ENCODE results near the gene PTPN14. TPM values are rescaled to one million over a fixed set of nuclear protein-coding genes. Genes with fewer than 3 reads are reported as not detected.

Gene PTPN14
- polyA plus RNA-seq, 1 donor: 12.8 TPM

- DNase-seq: no peak
These were observed 251.1 kb downstream of the PTPN14 start for GRCh38 chr1:214300149-214300780.

Other genes starting within 250 kb of the PTPN14 start
- 22.4 TPM for gene CENPF, start 51.6 kb upstream of the PTPN14 start, polyA plus RNA-seq (ENCODE audit: insufficient read length)

Data from hindlimb muscle (tissue), 1 donor.